ENCODE measurements around the gene COL1A1.

The COL1A1 gene

DNA sequence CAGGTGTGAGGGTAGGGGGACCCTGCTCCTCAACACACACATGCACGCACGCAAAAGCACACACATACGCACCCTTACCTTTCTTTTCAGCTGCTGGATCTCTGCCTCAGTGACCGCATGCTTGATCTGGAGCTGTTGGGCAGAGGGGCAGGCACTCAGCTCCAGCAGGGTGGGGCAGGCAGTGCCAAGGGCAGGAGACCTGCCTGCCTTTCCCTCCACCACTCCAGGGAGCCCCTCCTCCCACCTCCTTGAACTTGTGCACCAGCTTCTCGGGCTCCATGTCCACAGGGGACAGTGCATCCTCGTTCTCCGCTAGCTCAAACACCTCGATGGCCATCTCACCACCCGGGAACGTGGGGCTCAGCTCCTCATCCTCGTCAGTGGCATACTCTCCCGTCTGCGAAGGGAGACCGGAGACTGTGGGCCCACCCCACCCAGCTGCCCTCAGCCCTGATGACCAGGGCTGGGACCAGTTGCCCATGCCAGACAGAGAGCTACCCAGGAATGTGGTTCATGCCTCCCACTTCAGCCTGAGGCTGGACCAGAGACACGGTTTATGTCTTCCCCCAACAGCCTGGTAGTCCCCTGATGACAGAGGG, 62.1 kb downstream of the COL1A1 start:
- DNase-seq: no peak

DNA sequence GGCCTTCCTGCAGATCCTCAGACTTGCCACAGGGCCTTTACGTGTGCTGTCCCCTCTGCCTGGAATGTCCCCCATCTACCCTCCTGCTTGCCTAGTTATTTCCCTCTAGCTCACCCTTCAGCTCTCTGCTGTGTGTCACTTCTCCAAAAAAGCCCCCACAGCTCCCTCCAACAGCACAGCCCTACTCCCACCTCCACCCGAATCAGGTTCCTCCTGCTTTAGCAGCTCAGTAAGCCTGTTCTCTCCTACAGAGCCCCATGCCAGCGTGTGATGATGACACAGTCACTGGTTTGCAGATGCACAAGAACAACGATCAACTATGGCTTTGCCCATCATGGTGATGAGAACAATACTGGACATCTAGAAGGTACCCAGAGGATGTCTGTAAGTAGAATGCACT, 64.4 kb downstream of the COL1A1 start:
- no peak for DNase-seq

GRCh38 chr17:50136096-50136687, 65.2 kb downstream of the COL1A1 start:
- DNase-seq: no peak

- no peak for DNase-seq
These were observed 65.9 kb downstream of the COL1A1 start for GRCh38 chr17:50135316-50136095.

DNA sequence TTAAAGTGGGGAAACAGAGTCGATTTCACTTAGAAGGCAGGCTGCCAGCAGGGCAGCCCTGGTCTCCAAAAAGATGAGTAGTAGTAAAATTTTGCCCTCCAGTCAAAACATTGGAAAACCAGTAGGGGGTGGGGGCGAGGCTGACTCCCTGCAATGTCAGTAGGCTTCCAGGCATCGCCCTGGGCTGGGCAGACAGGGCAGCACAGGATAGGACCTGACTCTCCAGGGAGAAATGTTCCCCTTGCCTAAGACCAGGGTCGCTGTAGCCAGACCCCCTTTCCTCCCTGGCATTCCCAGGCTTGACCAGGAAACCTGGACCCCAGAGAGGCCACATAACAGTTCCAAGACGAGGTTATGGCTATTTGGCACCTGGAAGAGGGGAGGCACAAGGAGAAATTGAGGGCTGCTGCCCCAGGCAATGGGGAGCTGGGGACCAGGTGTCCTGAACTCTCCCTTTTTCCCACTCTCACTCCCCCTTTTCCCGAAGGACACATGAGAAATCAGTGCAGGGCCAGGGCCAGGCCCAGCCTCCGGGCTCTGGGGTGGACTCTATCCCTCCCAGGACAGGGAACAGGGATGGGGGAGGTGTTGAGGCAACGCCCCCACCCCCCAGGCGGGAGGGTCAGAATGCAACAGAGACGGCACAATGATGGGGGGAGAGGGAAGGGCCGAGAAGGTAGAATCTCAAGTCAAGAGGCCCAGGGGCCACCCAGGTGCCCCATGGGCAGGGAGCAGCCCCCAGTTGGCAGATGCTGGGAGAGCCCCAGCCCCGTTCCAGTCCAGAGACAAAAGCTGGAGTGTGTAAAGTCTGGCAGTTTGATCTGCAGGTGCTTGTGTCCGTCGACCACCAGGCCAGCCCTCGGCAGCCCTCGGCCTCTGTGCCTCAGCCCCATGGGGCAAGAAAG, 67.0 kb downstream of the COL1A1 start:
- peak in 1 of 2 experiments; percentile 13 for DNase-seq

DNA sequence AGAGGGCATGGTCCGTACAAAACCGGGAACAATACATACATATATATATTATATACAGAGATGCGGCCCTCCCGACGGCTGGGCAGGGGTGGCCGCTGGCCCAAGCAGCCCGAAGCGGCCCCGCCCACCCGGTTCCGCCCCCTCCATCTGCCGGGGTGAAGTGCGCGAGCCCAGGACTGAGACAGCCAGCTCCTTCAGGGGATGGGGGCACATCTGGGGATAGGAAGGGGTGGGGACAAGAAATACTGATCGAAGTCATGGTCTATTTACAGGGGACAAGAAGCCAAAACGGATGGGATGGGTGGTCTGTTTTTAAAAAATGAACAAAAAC, 67.7 kb downstream of the COL1A1 start:
- peak in 1 of 2 experiments; percentile 57 for DNase-seq

Data from NCI-H524 (cell line).